Liver (tissue), 3 donors: ENCODE data around the gene VWF.

Experiments used
- FOXA1 ChIP-seq: IDR thresholded peaks from 2 replicates; pipeline ENCODE4 v1.6.1; 2016; ENCODE audit warnings: antibody characterized with exemption
- GABPA ChIP-seq, 2 donors: IDR thresholded peaks in 1 of 2; conservative IDR thresholded peaks in 1 of 2; 2 replicates each; pipeline ENCODE4 v1.6.1; 2016; ENCODE audit warnings: antibody characterized with exemption in 2 of 2, mild to moderate bottlenecking in 1 of 2, moderate library complexity in 1 of 2
- HNF4G ChIP-seq: IDR thresholded peaks from 2 replicates; pipeline ENCODE4 v1.6.1; 2016; ENCODE audit warnings: antibody characterized with exemption
- RXRA ChIP-seq, 2 donors: IDR thresholded peaks; 2 replicates each; pipeline ENCODE4 v1.6.1; 2017 to 2018; ENCODE audit warnings: antibody characterized with exemption in 2 of 2, mild to moderate bottlenecking in 1 of 2
- TAF1 ChIP-seq: conservative IDR thresholded peaks from 2 replicates; pipeline ENCODE4 v1.6.1; 2016; ENCODE audit warnings: antibody characterized with exemption, mild to moderate bottlenecking
- YY1 ChIP-seq: IDR thresholded peaks from 2 replicates; pipeline ENCODE4 v1.6.1; 2016; ENCODE audit warnings: antibody characterized with exemption, mild to moderate bottlenecking
- TF ChIP-seq, protein P1 (sequence below): fragments of 150-350 bp; IDR thresholded peaks from 2 replicates; pipeline ENCODE4 v1.5.1; 2017; ENCODE audit warnings: improper control_type of control experiment, low read depth, low read length; ENCODE audit not compliant: missing input control
- TF ChIP-seq, protein P2 (sequence below): IDR thresholded peaks from 2 replicates; pipeline ENCODE4 v1.6.1; 2016; ENCODE audit warnings: antibody characterized with exemption
- TF ChIP-seq, protein P3 (sequence below): IDR thresholded peaks from 2 replicates; pipeline ENCODE4 v1.6.1; 2016; ENCODE audit warnings: antibody characterized with exemption
- TF ChIP-seq, protein P4 (sequence below): IDR thresholded peaks from 2 replicates; pipeline ENCODE4 v1.6.1; 2016; ENCODE audit warnings: antibody characterized with exemption, mild to moderate bottlenecking
- donor health status: healthy.
- donor health status: healthy.

DNA sequence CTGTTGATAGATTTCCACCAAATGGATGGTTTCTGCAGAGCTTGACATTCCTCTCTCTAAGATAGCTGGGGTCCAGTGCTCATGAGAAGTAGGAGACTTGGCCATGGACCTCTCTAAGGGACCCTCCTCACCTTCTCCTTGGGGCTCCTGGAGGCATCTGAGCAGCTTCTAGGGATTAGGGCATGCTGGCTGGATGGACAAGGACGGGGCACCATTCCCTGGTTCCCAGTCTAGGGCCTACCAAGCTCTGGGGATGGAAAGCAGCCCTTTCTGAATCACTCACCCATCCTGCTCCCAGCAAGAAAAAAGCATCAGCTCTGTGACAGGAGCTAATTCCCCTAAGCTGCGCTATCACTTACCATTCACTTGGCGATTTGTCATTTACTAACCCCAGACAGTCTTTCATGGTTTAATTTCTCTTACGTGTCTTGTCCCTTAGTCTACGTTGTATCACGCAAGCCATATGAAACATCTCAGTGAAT lies 39.5 kb downstream of the VWF start:
- TF ChIP-seq, protein P1, sequence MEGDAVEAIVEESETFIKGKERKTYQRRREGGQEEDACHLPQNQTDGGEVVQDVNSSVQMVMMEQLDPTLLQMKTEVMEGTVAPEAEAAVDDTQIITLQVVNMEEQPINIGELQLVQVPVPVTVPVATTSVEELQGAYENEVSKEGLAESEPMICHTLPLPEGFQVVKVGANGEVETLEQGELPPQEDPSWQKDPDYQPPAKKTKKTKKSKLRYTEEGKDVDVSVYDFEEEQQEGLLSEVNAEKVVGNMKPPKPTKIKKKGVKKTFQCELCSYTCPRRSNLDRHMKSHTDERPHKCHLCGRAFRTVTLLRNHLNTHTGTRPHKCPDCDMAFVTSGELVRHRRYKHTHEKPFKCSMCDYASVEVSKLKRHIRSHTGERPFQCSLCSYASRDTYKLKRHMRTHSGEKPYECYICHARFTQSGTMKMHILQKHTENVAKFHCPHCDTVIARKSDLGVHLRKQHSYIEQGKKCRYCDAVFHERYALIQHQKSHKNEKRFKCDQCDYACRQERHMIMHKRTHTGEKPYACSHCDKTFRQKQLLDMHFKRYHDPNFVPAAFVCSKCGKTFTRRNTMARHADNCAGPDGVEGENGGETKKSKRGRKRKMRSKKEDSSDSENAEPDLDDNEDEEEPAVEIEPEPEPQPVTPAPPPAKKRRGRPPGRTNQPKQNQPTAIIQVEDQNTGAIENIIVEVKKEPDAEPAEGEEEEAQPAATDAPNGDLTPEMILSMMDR: no peak
- TF ChIP-seq TAF1 (no peak), YY1 (no peak), FOXA1 (no peak), RXRA (IDR thresholded peaks at IDR 0.05) (no peak), HNF4G (no peak), GABPA (IDR thresholded peaks at IDR 0.05 in 1 of 2, conservative IDR thresholded peaks at IDR 0.05 in 1 of 2) (no peak)
- TF ChIP-seq, protein P2, sequence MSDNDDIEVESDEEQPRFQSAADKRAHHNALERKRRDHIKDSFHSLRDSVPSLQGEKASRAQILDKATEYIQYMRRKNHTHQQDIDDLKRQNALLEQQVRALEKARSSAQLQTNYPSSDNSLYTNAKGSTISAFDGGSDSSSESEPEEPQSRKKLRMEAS: no peak
- TF ChIP-seq, protein P3, sequence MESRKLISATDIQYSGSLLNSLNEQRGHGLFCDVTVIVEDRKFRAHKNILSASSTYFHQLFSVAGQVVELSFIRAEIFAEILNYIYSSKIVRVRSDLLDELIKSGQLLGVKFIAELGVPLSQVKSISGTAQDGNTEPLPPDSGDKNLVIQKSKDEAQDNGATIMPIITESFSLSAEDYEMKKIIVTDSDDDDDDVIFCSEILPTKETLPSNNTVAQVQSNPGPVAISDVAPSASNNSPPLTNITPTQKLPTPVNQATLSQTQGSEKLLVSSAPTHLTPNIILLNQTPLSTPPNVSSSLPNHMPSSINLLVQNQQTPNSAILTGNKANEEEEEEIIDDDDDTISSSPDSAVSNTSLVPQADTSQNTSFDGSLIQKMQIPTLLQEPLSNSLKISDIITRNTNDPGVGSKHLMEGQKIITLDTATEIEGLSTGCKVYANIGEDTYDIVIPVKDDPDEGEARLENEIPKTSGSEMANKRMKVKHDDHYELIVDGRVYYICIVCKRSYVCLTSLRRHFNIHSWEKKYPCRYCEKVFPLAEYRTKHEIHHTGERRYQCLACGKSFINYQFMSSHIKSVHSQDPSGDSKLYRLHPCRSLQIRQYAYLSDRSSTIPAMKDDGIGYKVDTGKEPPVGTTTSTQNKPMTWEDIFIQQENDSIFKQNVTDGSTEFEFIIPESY: no peak
- TF ChIP-seq, protein P4, sequence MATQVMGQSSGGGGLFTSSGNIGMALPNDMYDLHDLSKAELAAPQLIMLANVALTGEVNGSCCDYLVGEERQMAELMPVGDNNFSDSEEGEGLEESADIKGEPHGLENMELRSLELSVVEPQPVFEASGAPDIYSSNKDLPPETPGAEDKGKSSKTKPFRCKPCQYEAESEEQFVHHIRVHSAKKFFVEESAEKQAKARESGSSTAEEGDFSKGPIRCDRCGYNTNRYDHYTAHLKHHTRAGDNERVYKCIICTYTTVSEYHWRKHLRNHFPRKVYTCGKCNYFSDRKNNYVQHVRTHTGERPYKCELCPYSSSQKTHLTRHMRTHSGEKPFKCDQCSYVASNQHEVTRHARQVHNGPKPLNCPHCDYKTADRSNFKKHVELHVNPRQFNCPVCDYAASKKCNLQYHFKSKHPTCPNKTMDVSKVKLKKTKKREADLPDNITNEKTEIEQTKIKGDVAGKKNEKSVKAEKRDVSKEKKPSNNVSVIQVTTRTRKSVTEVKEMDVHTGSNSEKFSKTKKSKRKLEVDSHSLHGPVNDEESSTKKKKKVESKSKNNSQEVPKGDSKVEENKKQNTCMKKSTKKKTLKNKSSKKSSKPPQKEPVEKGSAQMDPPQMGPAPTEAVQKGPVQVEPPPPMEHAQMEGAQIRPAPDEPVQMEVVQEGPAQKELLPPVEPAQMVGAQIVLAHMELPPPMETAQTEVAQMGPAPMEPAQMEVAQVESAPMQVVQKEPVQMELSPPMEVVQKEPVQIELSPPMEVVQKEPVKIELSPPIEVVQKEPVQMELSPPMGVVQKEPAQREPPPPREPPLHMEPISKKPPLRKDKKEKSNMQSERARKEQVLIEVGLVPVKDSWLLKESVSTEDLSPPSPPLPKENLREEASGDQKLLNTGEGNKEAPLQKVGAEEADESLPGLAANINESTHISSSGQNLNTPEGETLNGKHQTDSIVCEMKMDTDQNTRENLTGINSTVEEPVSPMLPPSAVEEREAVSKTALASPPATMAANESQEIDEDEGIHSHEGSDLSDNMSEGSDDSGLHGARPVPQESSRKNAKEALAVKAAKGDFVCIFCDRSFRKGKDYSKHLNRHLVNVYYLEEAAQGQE: no peak
